NCI-H1436 (cell line): ENCODE data around the gene ATP1A3.
"Not testable (repeated sequence)": the region's sequence is repeated elsewhere in the genome, so short reads cannot be mapped to it uniquely, and the experiment has no call there.

Experiments used
- DNase-seq: peaks from one replicate; lab custom pipeline; 2025; lab: John Stamatoyannopoulos, UW

The ATP1A3 gene

GRCh38 chr19:41947091-41947490 lies 46.9 kb downstream of the ATP1A3 start:
- DNase-seq: no peak

- no peak for DNase-seq
Measured at GRCh38 chr19:41945135-41945766, 48.8 kb downstream of the ATP1A3 start.

- DNase-seq: no peak
Measured at GRCh38 chr19:41944336-41944735, 49.7 kb downstream of the ATP1A3 start.

GRCh38 chr19:41941410-41942202 lies 52.4 kb downstream of the ATP1A3 start:
- no peak for DNase-seq

- no peak for DNase-seq
Measured at GRCh38 chr19:41940731-41941409, 53.2 kb downstream of the ATP1A3 start.

GRCh38 chr19:41939861-41940730 lies 53.9 kb downstream of the ATP1A3 start:
- no peak for DNase-seq

GRCh38 chr19:41939209-41939608 lies 54.8 kb downstream of the ATP1A3 start:
- not testable (repeated sequence) for DNase-seq

GRCh38 chr19:41937525-41938468 lies 56.2 kb downstream of the ATP1A3 start:
- DNase-seq: no peak

- DNase-seq: no peak
Measured at GRCh38 chr19:41936961-41937360, 57.1 kb downstream of the ATP1A3 start.

- no peak for DNase-seq
Measured at GRCh38 chr19:41936416-41936850, 57.6 kb downstream of the ATP1A3 start.

- DNase-seq: no peak
Measured at GRCh38 chr19:41935760-41936415, 58.1 kb downstream of the ATP1A3 start.

- peak; percentile 26 for DNase-seq
Measured at GRCh38 chr19:41934849-41935374, 59.1 kb downstream of the ATP1A3 start.

GRCh38 chr19:41933693-41934426 lies 60.2 kb downstream of the ATP1A3 start:
- no peak for DNase-seq

- no peak for DNase-seq
Measured at GRCh38 chr19:41932720-41933332, 61.2 kb downstream of the ATP1A3 start.

- peak; percentile 28 for DNase-seq
Measured at GRCh38 chr19:41932259-41932719, 61.7 kb downstream of the ATP1A3 start.

- peak; percentile 48 for DNase-seq
Measured at GRCh38 chr19:41930926-41931592, 63.0 kb downstream of the ATP1A3 start.

- no peak for DNase-seq
Measured at GRCh38 chr19:41930322-41930722, 63.7 kb downstream of the ATP1A3 start.

GRCh38 chr19:41929536-41930071 lies 64.4 kb downstream of the ATP1A3 start:
- DNase-seq: no peak
